PFSK-1 (cell line): ENCODE data around the gene RNASE7.
A peak's percentile ranks its signal among the peaks of the same experiment; 100 is the strongest.

Experiments used
- FOXP2 ChIP-seq: optimal IDR thresholded peaks from 2 replicates; pipeline ENCODE3; 2011; ENCODE audit warnings: borderline replicate concordance, control low read depth, inconsistent platforms; ENCODE audit not compliant: insufficient read depth; ENCODE audit errors: extremely low read length, extremely low read depth
- POLR2AphosphoS5 ChIP-seq: IDR thresholded peaks from 2 replicates; pipeline ENCODE4 v1.6.1; 2012; ENCODE audit warnings: low read depth, mild to moderate bottlenecking, control low read depth, low read length, moderate library complexity
- REST ChIP-seq, 2 experiments: IDR thresholded peaks; 2 replicates each; pipeline versions ENCODE4 v1.6.1 to v1.8.0; 2011 to 2012; ENCODE audit warnings: low read depth in 2 of 2, low read length in 2 of 2, control low read depth in 1 of 2, inconsistent platforms in 1 of 2, mild to moderate bottlenecking in 1 of 2, moderate library complexity in 1 of 2; ENCODE audit not compliant: insufficient read depth in 1 of 2
- SIN3A ChIP-seq: IDR thresholded peaks from 2 replicates; pipeline ENCODE4 v1.6.1; 2012; ENCODE audit warnings: mild to moderate bottlenecking, low read length, moderate library complexity, borderline replicate concordance; ENCODE audit not compliant: insufficient read depth
- TAF1 ChIP-seq: IDR thresholded peaks from 2 replicates; pipeline ENCODE4 v1.6.1; 2012; ENCODE audit warnings: low read length, control low read depth, borderline replicate concordance; ENCODE audit not compliant: insufficient read depth

Gene RNASE7

DNA sequence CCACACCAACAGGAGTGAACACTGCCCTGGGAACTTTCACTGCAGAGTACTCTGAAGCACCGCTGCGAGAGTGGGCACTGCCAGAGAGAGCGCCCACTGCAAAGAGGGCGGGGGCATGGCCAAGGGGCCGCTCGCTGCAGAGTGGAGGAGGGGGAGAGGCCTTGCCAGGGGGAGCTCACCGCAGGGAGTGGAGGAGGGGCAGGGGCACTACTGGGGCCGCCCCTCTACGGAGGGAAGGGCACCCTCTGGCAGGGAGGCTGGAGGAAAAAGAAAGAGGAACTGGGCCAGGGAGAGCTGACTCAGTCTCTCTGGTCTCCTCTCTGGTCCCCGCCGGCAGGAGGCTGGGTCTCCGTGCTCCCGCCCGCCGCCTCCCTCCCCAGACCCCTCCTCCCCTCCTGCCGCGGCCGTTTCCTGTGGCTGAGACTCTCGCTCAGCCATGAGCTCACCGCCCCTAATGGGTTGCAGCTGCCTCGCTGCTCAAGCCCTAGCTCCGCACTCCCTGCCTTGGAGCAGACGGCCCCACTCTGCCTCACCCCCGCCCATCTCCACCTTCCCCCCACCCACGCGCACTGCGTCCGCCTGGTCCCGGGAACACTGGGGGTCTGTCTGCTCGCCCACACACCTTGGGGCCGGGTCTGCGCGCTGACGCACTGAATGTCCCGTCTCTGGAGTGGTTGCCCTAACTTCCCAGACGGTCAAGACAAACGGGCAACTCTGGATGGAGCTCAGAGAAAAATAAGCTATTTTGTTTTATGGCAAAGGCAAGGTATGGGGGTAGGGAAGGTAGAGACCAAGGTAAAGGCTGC is 29.3 kb downstream of the RNASE7 start:
- TF ChIP-seq POLR2AphosphoS5 = peak; percentile 48
- no peak for TF ChIP-seq REST (IDR thresholded peaks at IDR 0.05; ENCODE audit: insufficient read depth in 1 of 2, low read depth in 2 of 2, low read length in 2 of 2)
- no peak for TF ChIP-seq FOXP2
- 0 out of 2 replicates have a peak, but pooled peaks have one; percentile 51 for TF ChIP-seq TAF1
- TF ChIP-seq SIN3A = no peak; the same call in 1 of the 2 replicates

DNA sequence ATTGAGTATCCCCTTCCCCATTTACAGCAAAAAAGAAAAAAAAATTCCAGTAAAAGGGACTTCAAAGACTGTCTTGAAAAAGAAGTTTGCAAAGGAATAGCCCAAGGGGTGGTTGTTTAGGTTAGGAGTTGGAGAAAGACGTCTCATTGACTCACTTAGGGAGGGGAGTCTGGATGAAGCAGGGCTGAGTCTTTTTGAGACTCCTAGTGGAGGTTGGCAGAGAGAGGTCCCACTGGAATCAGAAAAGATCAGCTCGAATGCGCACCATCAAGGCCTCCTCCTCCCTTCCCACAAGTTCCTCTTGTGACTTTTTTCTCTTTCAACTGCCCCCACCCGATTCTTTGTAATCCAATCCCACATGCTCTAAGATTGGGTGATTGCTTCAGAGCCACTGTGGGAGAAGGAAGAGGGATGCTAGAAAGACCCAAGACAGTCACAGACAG is 29.9 kb downstream of the RNASE7 start:
- TF ChIP-seq FOXP2 = no peak
- no peak for TF ChIP-seq SIN3A
- no peak for TF ChIP-seq POLR2AphosphoS5
- TF ChIP-seq TAF1 = no peak
- no peak for TF ChIP-seq REST (IDR thresholded peaks at IDR 0.05; ENCODE audit: insufficient read depth in 1 of 2, low read depth in 2 of 2, low read length in 2 of 2)

- TF ChIP-seq SIN3A = no peak
- no peak for TF ChIP-seq POLR2AphosphoS5
- TF ChIP-seq FOXP2 = no peak
- no peak for TF ChIP-seq REST (IDR thresholded peaks at IDR 0.05; ENCODE audit: insufficient read depth in 1 of 2, low read depth in 2 of 2, low read length in 2 of 2)
- TF ChIP-seq TAF1 = no peak
These were observed 30.7 kb downstream of the RNASE7 start for GRCh38 chr14:21072781-21073339.

DNA sequence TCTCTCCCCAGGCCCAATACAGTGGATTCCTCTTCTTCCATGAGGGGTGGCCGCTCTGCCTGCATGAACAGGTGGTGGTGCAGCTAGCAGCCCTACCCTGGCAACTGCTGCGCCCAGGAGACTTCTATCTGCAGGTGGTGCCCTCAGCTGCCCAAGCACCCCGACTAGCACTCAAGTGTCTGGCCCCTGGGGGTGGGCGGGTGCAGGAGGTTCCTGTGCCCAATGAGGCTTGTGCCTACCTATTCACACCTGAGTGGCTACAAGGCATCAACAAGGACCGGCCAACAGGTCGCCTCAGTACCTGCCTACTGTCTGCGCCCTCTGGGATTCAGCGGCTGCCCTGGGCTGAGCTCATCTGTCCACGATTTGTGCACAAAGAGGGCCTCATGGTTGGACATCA is 31.8 kb downstream of the RNASE7 start:
- TF ChIP-seq POLR2AphosphoS5 (no peak), SIN3A (no peak), TAF1 (no peak), FOXP2 (no peak), REST (IDR thresholded peaks at IDR 0.05; ENCODE audit: insufficient read depth in 1 of 2, low read depth in 2 of 2, low read length in 2 of 2) (no peak)
